ENCODE data around the gene SVOP.

Gene SVOP

DNA sequence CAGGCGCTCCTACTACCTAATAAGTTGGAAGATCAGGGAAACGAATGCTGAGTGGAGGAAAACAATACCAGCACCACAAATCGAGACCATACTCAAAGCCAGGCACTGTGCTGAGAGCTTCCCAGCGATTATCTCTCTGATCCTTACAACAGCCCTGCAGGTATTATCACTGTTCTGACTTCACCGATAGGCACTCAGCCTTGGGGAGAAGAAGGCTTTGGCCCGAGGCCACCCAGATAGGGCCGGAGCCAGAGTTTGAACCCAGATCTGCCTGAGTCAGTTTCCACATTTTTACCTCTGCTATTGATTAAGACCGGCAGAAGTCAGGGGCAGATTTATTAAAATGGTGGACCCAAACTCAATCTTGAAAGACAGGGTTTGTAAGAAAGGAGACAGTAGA lies 4.9 kb downstream of the SVOP start:
- no peaks in the 10 kb centered on the region for H3K4me1 ChIP-seq (ENCODE audit: insufficient read depth, low read length)
- no peak overlapping the region for H2AFZ ChIP-seq (ENCODE audit: low read depth, low read length)
- ATAC-seq (ENCODE audit: insufficient read depth, low read depth) (no peak), DNase-seq (no peak)
- no peak overlapping the region for H3K4me3 ChIP-seq (ENCODE audit: low read depth in 1 of 2, low read length in 2 of 2)
- no peak overlapping the region for H3K9ac ChIP-seq (ENCODE audit: low read depth, low read length)
- no peaks in the 10 kb centered on the region for H3K27me3 ChIP-seq (ENCODE audit: insufficient read depth, low read length, poor library complexity)
- no peak for TF ChIP-seq CTCF (IDR thresholded peaks at IDR 0.05; ENCODE audit: borderline replicate concordance, extremely low read depth, low read length, poor library complexity, severe bottlenecking)
- no peak for TF ChIP-seq EZH2 (IDR thresholded peaks at IDR 0.05; ENCODE audit: borderline replicate concordance, low read depth, low read length, severe bottlenecking)
- H3K9me3 ChIP-seq (ENCODE audit: insufficient read depth, low read length, severe bottlenecking), result no peaks in the 10 kb centered on the region
- no peaks in the 10 kb centered on the region for H4K20me1 ChIP-seq (ENCODE audit: insufficient read depth, low read length)
- H3K4me2 ChIP-seq (ENCODE audit: insufficient read depth, low read length), result no peak overlapping the region
- no peaks in the 10 kb centered on the region for H3K36me3 ChIP-seq (ENCODE audit: insufficient read depth, low read length)
- H3K27ac ChIP-seq (ENCODE audit: low read length), result no peak overlapping the region
- H3K79me2 ChIP-seq (ENCODE audit: insufficient read depth, low read length), result no peaks in the 10 kb centered on the region

GRCh38 chr12:109014984-109015765 lies 5.7 kb downstream of the SVOP start:
- H4K20me1 ChIP-seq (ENCODE audit: insufficient read depth, low read length), result no peaks in the 10 kb centered on the region
- H3K27me3 ChIP-seq (ENCODE audit: insufficient read depth, low read length, poor library complexity), result no peaks in the 10 kb centered on the region

DNA sequence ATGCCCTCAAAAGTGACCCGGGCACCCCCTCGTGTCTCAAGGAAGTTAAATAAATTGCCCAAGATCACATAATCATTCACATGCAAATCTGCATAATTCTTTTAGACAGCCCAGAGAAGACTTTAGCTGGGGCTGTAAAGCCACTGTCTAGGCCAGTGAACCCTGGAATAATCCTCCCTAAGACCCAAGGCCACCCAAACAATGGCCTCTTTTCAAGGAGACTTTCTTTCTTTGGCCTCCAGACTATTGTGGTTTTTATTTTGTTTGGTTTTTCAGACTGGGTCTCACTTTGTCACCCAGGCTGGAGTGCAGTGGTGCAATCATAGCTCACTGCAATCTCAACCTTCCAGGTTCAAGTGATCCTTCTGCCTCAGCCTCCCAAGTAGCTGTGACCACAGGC lies 10.6 kb downstream of the SVOP start:
- Histone ChIP-seq H3K4me3 (ENCODE audit: low read depth in 1 of 2, low read length in 2 of 2) (no peak overlapping the region), H3K27ac (ENCODE audit: low read length) (no peak overlapping the region), H4K20me1 (ENCODE audit: insufficient read depth, low read length) (no peaks in the 10 kb centered on the region), H3K4me2 (ENCODE audit: insufficient read depth, low read length) (no peak overlapping the region), H3K27me3 (ENCODE audit: insufficient read depth, low read length, poor library complexity) (no peaks in the 10 kb centered on the region), H3K4me1 (ENCODE audit: insufficient read depth, low read length) (no peaks in the 10 kb centered on the region), H3K36me3 (ENCODE audit: insufficient read depth, low read length) (no peaks in the 10 kb centered on the region), H2AFZ (ENCODE audit: low read depth, low read length) (no peak overlapping the region), H3K9ac (ENCODE audit: low read depth, low read length) (no peak overlapping the region), H3K79me2 (ENCODE audit: insufficient read depth, low read length) (no peaks in the 10 kb centered on the region), H3K9me3 (ENCODE audit: insufficient read depth, low read length, severe bottlenecking) (no peaks in the 10 kb centered on the region)
- TF ChIP-seq CTCF (IDR thresholded peaks at IDR 0.05; ENCODE audit: borderline replicate concordance, extremely low read depth, low read length, poor library complexity, severe bottlenecking) (no peak), EZH2 (IDR thresholded peaks at IDR 0.05; ENCODE audit: borderline replicate concordance, low read depth, low read length, severe bottlenecking) (no peak)
- DNase-seq (no peak), ATAC-seq (ENCODE audit: insufficient read depth, low read depth) (no peak)

More at GRCh38 chr12:109014984-109015765, 5.7 kb downstream of the SVOP start:
- no peak for ATAC-seq (ENCODE audit: insufficient read depth, low read depth)
- no peaks in the 10 kb centered on the region for H3K4me1 ChIP-seq (ENCODE audit: insufficient read depth, low read length)
- no peaks in the 10 kb centered on the region for H3K79me2 ChIP-seq (ENCODE audit: insufficient read depth, low read length)
- no peak overlapping the region for H3K4me2 ChIP-seq (ENCODE audit: insufficient read depth, low read length)
- no peak overlapping the region for H2AFZ ChIP-seq (ENCODE audit: low read depth, low read length)
- no peaks in the 10 kb centered on the region for H3K36me3 ChIP-seq (ENCODE audit: insufficient read depth, low read length)
- no peak overlapping the region for H3K27ac ChIP-seq (ENCODE audit: low read length)
- no peaks in the 10 kb centered on the region for H3K9me3 ChIP-seq (ENCODE audit: insufficient read depth, low read length, severe bottlenecking)
- DNase-seq, result no peak
- H3K9ac ChIP-seq (ENCODE audit: low read depth, low read length), result no peak overlapping the region
- TF ChIP-seq CTCF (IDR thresholded peaks at IDR 0.05; ENCODE audit: borderline replicate concordance, extremely low read depth, low read length, poor library complexity, severe bottlenecking) (no peak), EZH2 (IDR thresholded peaks at IDR 0.05; ENCODE audit: borderline replicate concordance, low read depth, low read length, severe bottlenecking) (no peak)
- H3K4me3 ChIP-seq (ENCODE audit: low read depth in 1 of 2, low read length in 2 of 2), result no peak overlapping the region

All from DND-41 (cell line).